HG03108 (cell line): Measurements from ENCODE around the gene INSRR.

Experiments used
- ATAC-seq: cut with Tn5 transposase; IDR thresholded peaks from one replicate; pipeline ENCODE4 v1.9.1; 2021; ENCODE audit warnings: moderate library complexity; ENCODE audit not compliant: unreplicated experiment

Gene INSRR

GRCh38 chr1:156858959-156859522 lies at the start of gene INSRR:
INSRR (minus strand) TSS chr1:156859117; CDS start chr1:156858621, 496 bp downstream.
- no peak for ATAC-seq

GRCh38 chr1:156908541-156908940 lies 49.6 kb upstream of the INSRR start:
- ATAC-seq: no peak

- no peak for ATAC-seq
Observed at GRCh38 chr1:156906206-156906906, 47.4 kb upstream of the INSRR start.

- ATAC-seq: no peak
Observed at GRCh38 chr1:156905651-156906050, 46.7 kb upstream of the INSRR start.

- no peak for ATAC-seq
Observed at GRCh38 chr1:156905176-156905575, 46.3 kb upstream of the INSRR start.

GRCh38 chr1:156904187-156904959 lies 45.5 kb upstream of the INSRR start:
- ATAC-seq: no peak

- ATAC-seq: no peak
Observed at GRCh38 chr1:156903328-156904091, 44.6 kb upstream of the INSRR start.

- no peak for ATAC-seq
Observed at GRCh38 chr1:156901966-156902915, 43.3 kb upstream of the INSRR start.

- ATAC-seq: no peak
Observed at GRCh38 chr1:156901590-156901900, 42.6 kb upstream of the INSRR start.

GRCh38 chr1:156900896-156901589 lies 42.1 kb upstream of the INSRR start:
- ATAC-seq: no peak

- ATAC-seq: no peak
Observed at GRCh38 chr1:156899956-156900718, 41.2 kb upstream of the INSRR start.

- no peak for ATAC-seq
Observed at GRCh38 chr1:156898971-156899664, 40.2 kb upstream of the INSRR start.

GRCh38 chr1:156898161-156898566 lies 39.2 kb upstream of the INSRR start:
- ATAC-seq: no peak

GRCh38 chr1:156897078-156897825 lies 38.3 kb upstream of the INSRR start:
- no peak for ATAC-seq

- no peak for ATAC-seq
Observed at GRCh38 chr1:156896490-156897033, 37.6 kb upstream of the INSRR start.

GRCh38 chr1:156895927-156896326 lies 37.0 kb upstream of the INSRR start:
- no peak for ATAC-seq

- ATAC-seq: no peak
Observed at GRCh38 chr1:156895455-156895812, 36.5 kb upstream of the INSRR start.
